ENCODE data around the gene LEP.

Gene LEP

DNA sequence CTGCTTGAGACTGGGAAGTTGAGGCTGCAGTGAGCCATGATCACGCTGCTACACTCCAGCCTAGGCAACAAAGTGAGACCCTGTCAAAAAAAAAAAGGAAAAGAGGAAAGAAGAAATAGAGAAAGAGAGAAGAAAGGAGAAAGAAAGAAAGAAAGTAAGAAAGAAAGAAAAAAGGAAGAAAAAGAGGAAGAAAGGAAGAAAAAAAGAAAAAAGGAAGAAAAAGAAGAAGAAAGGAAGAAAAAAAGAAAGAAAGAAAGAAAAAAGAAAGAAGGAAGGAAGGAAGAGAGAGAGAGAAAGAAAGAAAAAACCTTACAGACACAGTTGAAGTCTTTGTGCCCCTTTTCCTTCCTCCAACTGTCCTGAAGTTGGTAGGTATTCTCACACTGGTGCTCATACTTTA is 26.6 kb upstream of the LEP start:
- H3K36me3 ChIP-seq (ENCODE audit: control insufficient read depth in 1 of 2, insufficient read depth in 2 of 2, low read length in 2 of 2), result no peaks in the 10 kb centered on the region
- H3K27me3 ChIP-seq (ENCODE audit: low read depth, low read length), result peaks cover under 1% of the 10 kb centered on the region
- H3K9me3 ChIP-seq (ENCODE audit: control insufficient read depth in 1 of 2, low read length in 2 of 2), result no peaks in the 10 kb centered on the region
- no peak overlapping the region for H3K27ac ChIP-seq (ENCODE audit: low read length)
- H3K4me3 ChIP-seq (ENCODE audit: low read depth in 1 of 2, low read length in 2 of 2), result no peak overlapping the region
- peaks cover 0 to 4% of the 10 kb centered on the region in 2 donors for H3K4me1 ChIP-seq (ENCODE audit: control insufficient read depth in 1 of 2, insufficient read depth in 2 of 2, low read length in 2 of 2)

DNA sequence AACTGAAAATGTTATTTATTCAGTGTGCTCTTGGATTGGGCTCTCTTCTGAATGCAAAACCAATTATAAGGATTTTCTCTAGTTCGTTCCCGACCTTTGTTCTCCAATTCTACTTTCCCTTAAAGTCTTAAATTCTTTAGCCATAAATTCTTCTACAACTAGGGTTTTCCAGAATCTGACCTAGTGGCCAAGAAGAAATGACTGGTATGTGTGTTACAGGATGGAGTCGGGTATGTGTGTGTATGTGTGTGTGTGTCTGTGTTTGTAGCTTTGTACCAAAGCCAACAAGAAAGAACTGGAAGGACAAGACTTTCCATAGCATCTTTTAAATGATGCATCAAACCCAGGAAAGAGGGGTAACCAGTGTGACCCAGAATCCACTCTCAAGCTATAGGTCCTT is 25.8 kb upstream of the LEP start:
- Histone ChIP-seq H3K4me3 (ENCODE audit: low read depth in 1 of 2, low read length in 2 of 2) (no peak overlapping the region), H3K4me1 (ENCODE audit: control insufficient read depth in 1 of 2, insufficient read depth in 2 of 2, low read length in 2 of 2) (no peaks in the 10 kb centered on the region), H3K27ac (ENCODE audit: low read length) (no peak overlapping the region)

GRCh38 chr7:128215739-128216138 is 25.3 kb upstream of the LEP start:
- H3K4me1 ChIP-seq (ENCODE audit: control insufficient read depth in 1 of 2, insufficient read depth in 2 of 2, low read length in 2 of 2), result no peaks in the 10 kb centered on the region

More for the DNA sequence above, 25.8 kb upstream of the LEP start:
- Histone ChIP-seq H3K27me3 (ENCODE audit: low read depth, low read length) (peaks cover 7% of the 10 kb centered on the region), H3K36me3 (ENCODE audit: control insufficient read depth in 1 of 2, insufficient read depth in 2 of 2, low read length in 2 of 2) (no peaks in the 10 kb centered on the region), H3K9me3 (ENCODE audit: control insufficient read depth in 1 of 2, low read length in 2 of 2) (no peaks in the 10 kb centered on the region)

DNA sequence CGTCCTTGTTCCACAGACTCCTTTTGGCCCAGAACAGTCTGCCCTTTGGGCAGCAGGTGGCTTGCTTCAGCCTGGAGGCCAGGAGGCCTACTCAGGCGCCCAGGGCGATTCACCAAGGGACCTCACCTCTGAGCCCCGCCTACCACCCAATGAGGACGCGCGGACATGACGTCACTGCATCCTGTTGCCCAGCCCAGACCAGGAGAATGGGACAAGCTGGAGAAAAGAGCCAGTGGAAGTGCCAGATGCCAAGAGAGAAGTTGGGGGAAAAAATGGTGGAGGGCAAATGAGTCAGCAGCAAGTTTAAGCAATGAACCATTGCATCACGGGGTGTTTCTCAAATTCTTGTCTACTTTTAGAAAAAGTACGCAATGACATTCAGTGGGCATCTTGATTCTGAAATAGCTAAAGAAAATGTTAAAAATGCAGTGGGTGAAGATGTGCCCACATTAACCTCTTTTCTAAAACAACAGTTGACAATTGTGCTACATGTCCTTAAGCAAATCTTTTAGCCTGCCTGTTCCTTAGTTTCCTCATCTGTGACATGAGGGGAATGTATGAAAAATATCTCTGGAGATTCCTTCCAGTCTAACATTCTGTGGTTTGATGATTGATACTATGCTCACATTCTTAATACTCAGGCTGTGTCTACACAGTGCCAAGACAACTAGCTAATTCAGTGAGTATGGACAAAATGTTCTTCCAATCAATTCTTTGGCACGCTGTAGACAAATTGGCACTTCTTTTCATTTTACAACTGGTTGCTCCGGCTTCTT is 23.9 kb upstream of the LEP start:
- Histone ChIP-seq H3K4me1 (ENCODE audit: control insufficient read depth in 1 of 2, insufficient read depth in 2 of 2, low read length in 2 of 2) (no peaks in the 10 kb centered on the region), H3K4me3 (ENCODE audit: low read depth in 1 of 2, low read length in 2 of 2) (no peak overlapping the region), H3K27me3 (ENCODE audit: low read depth, low read length) (peaks cover 12% of the 10 kb centered on the region), H3K9me3 (ENCODE audit: control insufficient read depth in 1 of 2, low read length in 2 of 2) (no peaks in the 10 kb centered on the region), H3K36me3 (ENCODE audit: control insufficient read depth in 1 of 2, insufficient read depth in 2 of 2, low read length in 2 of 2) (no peaks in the 10 kb centered on the region), H3K27ac (ENCODE audit: low read length) (no peak overlapping the region)

More at GRCh38 chr7:128215739-128216138, 25.3 kb upstream of the LEP start:
- Histone ChIP-seq H3K36me3 (ENCODE audit: control insufficient read depth in 1 of 2, insufficient read depth in 2 of 2, low read length in 2 of 2) (no peaks in the 10 kb centered on the region), H3K27me3 (ENCODE audit: low read depth, low read length) (peaks cover 12% of the 10 kb centered on the region), H3K4me3 (ENCODE audit: low read depth in 1 of 2, low read length in 2 of 2) (no peak overlapping the region), H3K27ac (ENCODE audit: low read length) (no peak overlapping the region), H3K9me3 (ENCODE audit: control insufficient read depth in 1 of 2, low read length in 2 of 2) (no peaks in the 10 kb centered on the region)

DNA sequence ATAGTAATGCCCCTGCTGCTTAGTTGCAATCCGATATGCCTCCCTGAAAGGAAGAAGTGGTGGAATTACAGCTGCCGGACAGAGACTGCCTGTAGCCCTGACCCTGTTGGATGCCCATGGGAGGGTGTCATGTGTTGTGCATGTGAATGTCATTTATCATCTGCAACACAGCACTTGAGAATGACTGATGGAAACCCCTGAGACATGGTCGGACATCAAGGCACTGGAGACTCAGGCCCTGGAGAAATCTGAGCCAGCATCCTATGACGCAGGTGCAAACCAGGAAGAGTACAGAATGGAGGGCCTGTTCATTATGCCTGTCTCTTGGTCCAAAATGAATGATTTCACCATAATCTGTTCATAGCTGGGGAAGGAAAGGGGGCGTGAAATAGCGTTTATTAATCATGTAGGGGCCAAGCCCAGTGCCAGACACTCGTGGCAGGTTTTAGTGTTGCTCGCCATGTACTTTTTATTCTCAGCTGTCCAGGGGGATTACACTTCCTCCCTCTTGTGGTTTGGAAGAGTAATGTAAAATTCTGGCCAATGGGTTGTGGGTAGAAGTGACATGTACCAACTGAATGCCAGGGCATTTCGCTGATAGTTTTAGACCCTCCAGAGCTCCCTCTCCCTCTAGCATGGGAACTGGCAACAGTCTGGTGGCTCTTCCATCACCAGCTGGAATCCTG is 23.0 kb upstream of the LEP start:
- no peaks in the 10 kb centered on the region for H3K9me3 ChIP-seq (ENCODE audit: control insufficient read depth in 1 of 2, low read length in 2 of 2)
- H3K4me1 ChIP-seq (ENCODE audit: control insufficient read depth in 1 of 2, insufficient read depth in 2 of 2, low read length in 2 of 2), result no peaks in the 10 kb centered on the region
- no peak overlapping the region for H3K27ac ChIP-seq (ENCODE audit: low read length)
- H3K36me3 ChIP-seq (ENCODE audit: control insufficient read depth in 1 of 2, insufficient read depth in 2 of 2, low read length in 2 of 2), result no peaks in the 10 kb centered on the region
- H3K4me3 ChIP-seq (ENCODE audit: low read depth in 1 of 2, low read length in 2 of 2), result no peak overlapping the region
- H3K27me3 ChIP-seq (ENCODE audit: low read depth, low read length), result peaks cover 12% of the 10 kb centered on the region

DNA sequence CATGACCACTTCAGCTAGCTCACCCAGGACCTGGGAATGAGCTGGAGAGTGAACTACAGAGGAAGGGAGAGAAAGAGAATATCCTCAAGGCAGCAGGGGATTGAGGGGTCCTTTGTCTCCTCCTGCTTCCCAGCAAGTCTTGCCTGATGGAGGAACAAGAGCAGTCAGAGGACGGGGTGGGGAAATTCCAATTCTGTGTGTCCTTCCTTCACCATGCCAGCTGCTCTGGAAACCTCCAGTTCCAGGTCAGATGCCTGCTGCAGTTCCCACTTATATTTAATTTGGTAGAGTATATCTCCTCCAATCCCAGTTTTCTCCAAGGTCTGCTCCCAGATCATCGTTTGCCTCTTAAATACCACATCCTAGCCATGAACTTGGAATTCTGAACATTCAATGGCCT is 21.4 kb upstream of the LEP start:
- no peaks in the 10 kb centered on the region for H3K4me1 ChIP-seq (ENCODE audit: control insufficient read depth in 1 of 2, insufficient read depth in 2 of 2, low read length in 2 of 2)
- no peaks in the 10 kb centered on the region for H3K9me3 ChIP-seq (ENCODE audit: control insufficient read depth in 1 of 2, low read length in 2 of 2)
- H3K27me3 ChIP-seq (ENCODE audit: low read depth, low read length), result peaks cover 12% of the 10 kb centered on the region
- no peak overlapping the region for H3K27ac ChIP-seq (ENCODE audit: low read length)
- no peaks in the 10 kb centered on the region for H3K36me3 ChIP-seq (ENCODE audit: control insufficient read depth in 1 of 2, insufficient read depth in 2 of 2, low read length in 2 of 2)
- H3K4me3 ChIP-seq (ENCODE audit: low read depth in 1 of 2, low read length in 2 of 2), result no peak overlapping the region

- no peaks in the 10 kb centered on the region for H3K36me3 ChIP-seq (ENCODE audit: control insufficient read depth in 1 of 2, insufficient read depth in 2 of 2, low read length in 2 of 2)
- peaks cover 12% of the 10 kb centered on the region for H3K27me3 ChIP-seq (ENCODE audit: low read depth, low read length)
- no peaks in the 10 kb centered on the region for H3K4me1 ChIP-seq (ENCODE audit: control insufficient read depth in 1 of 2, insufficient read depth in 2 of 2, low read length in 2 of 2)
- H3K4me3 ChIP-seq (ENCODE audit: low read depth in 1 of 2, low read length in 2 of 2), result no peak overlapping the region
- H3K27ac ChIP-seq (ENCODE audit: low read length), result no peak overlapping the region
- no peaks in the 10 kb centered on the region for H3K9me3 ChIP-seq (ENCODE audit: control insufficient read depth in 1 of 2, low read length in 2 of 2)
These were observed 19.1 kb upstream of the LEP start for GRCh38 chr7:128221929-128222403.

GRCh38 chr7:128226132-128226980 is 14.7 kb upstream of the LEP start:
- no peaks in the 10 kb centered on the region for H3K27me3 ChIP-seq (ENCODE audit: low read depth, low read length)
- H3K27ac ChIP-seq (ENCODE audit: low read length), result no peak overlapping the region
- no peak overlapping the region for H3K4me3 ChIP-seq (ENCODE audit: low read depth in 1 of 2, low read length in 2 of 2)
- H3K36me3 ChIP-seq (ENCODE audit: control insufficient read depth in 1 of 2, insufficient read depth in 2 of 2, low read length in 2 of 2), result no peaks in the 10 kb centered on the region
- no peaks in the 10 kb centered on the region for H3K4me1 ChIP-seq (ENCODE audit: control insufficient read depth in 1 of 2, insufficient read depth in 2 of 2, low read length in 2 of 2)
- H3K9me3 ChIP-seq (ENCODE audit: control insufficient read depth in 1 of 2, low read length in 2 of 2), result no peaks in the 10 kb centered on the region

DNA sequence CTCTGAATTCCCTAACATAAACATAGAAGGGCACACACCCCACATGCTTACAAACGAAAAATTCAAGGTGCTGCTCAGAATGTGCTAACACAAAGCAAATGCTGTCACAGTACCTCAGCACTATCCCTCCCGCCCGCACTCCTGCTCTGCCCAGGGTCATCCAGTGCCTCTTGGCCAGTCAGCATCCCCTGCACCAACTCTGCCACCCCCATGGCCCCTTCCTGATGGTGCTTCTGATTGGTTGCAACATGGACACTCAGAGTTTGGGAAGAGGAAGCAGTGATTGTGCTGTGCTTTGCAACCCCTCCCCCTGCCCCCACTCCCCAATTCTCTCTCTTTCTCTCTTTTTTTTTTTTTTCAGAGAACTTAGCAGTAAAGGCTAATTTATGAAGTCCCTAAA is 13.8 kb upstream of the LEP start:
- Histone ChIP-seq H3K4me3 (ENCODE audit: low read depth in 1 of 2, low read length in 2 of 2) (no peak overlapping the region), H3K27me3 (ENCODE audit: low read depth, low read length) (no peaks in the 10 kb centered on the region), H3K27ac (ENCODE audit: low read length) (no peak overlapping the region), H3K9me3 (ENCODE audit: control insufficient read depth in 1 of 2, low read length in 2 of 2) (no peaks in the 10 kb centered on the region), H3K4me1 (ENCODE audit: control insufficient read depth in 1 of 2, insufficient read depth in 2 of 2, low read length in 2 of 2) (no peaks in the 10 kb centered on the region), H3K36me3 (ENCODE audit: control insufficient read depth in 1 of 2, insufficient read depth in 2 of 2, low read length in 2 of 2) (no peaks in the 10 kb centered on the region)

DNA sequence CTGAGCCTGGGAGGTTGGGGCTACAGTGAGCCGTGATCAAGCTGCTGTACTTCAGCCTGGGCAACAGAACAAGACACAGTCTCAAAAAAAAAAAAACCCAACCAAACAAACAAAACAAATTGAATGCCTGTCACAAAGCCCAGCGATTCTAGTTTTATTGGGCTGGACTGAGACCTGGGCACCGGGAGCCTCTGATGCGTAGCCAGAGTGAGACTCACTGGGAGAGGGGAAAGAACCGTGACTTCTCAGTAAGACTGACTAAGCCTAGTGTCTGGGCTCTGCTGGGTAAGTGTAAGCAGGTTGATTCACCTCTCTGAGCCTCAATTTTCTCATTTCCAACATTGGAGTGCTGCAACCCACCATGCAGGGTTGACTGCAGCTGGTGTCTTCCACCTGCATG is 10.1 kb upstream of the LEP start:
- H3K4me1 ChIP-seq (ENCODE audit: control insufficient read depth in 1 of 2, insufficient read depth in 2 of 2, low read length in 2 of 2), result no peaks in the 10 kb centered on the region
- H3K36me3 ChIP-seq (ENCODE audit: control insufficient read depth in 1 of 2, insufficient read depth in 2 of 2, low read length in 2 of 2), result no peaks in the 10 kb centered on the region
- no peaks in the 10 kb centered on the region for H3K27me3 ChIP-seq (ENCODE audit: low read depth, low read length)
- no peak overlapping the region for H3K27ac ChIP-seq (ENCODE audit: low read length)
- no peaks in the 10 kb centered on the region for H3K9me3 ChIP-seq (ENCODE audit: control insufficient read depth in 1 of 2, low read length in 2 of 2)
- H3K4me3 ChIP-seq (ENCODE audit: low read depth in 1 of 2, low read length in 2 of 2), result no peak overlapping the region

- no peaks in the 10 kb centered on the region for H3K27me3 ChIP-seq (ENCODE audit: low read depth, low read length)
- H3K36me3 ChIP-seq (ENCODE audit: control insufficient read depth in 1 of 2, insufficient read depth in 2 of 2, low read length in 2 of 2), result no peaks in the 10 kb centered on the region
- H3K9me3 ChIP-seq (ENCODE audit: control insufficient read depth in 1 of 2, low read length in 2 of 2), result no peaks in the 10 kb centered on the region
- H3K4me1 ChIP-seq (ENCODE audit: control insufficient read depth in 1 of 2, insufficient read depth in 2 of 2, low read length in 2 of 2), result no peaks in the 10 kb centered on the region
- H3K27ac ChIP-seq (ENCODE audit: low read length), result no peak overlapping the region
- H3K4me3 ChIP-seq (ENCODE audit: low read depth in 1 of 2, low read length in 2 of 2), result no peak overlapping the region
These were observed 9.4 kb upstream of the LEP start for GRCh38 chr7:128231677-128232076.
